Tibial nerve (tissue), 3 donors: ENCODE data around the gene ZNF485.

Source experiments
- CTCF ChIP-seq, 5 experiments: fragments of 200-600 bp in 3 of 5; fragments of 450-650 bp in 2 of 5; sonication (generic) in 3 of 5; IDR thresholded peaks; one replicate each; pipeline ENCODE4 v1.5.1; 2016 to 2019; ENCODE audit warnings: antibody characterized with exemption in 5 of 5, mild to moderate bottlenecking in 3 of 5, moderate library complexity in 2 of 5
- POLR2A ChIP-seq, 2 donors: fragments of 450-650 bp; IDR thresholded peaks; one replicate each; pipeline ENCODE4 v1.6.1; 2017; ENCODE audit warnings: antibody characterized with exemption in 2 of 2, mild to moderate bottlenecking in 2 of 2, moderate library complexity in 2 of 2

DNA sequence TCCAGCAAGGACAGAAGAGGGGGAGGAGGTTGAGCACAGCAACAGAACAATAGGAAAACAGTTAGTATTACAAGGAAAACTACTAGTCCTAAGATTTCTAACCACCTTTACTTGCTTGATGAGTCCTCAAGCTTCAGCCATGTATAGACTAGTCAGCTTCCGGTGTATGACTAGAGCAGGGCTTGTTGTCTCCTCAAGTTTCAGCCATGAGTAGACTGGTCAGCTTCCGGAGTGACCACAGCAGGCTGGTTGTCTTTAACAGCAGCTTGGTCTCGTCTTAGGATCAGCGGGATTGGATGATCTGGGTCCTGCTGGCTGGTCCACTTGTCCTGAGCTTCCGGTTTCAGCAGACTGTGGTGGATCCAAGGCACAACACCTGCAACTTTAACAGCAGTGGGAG lies 21.2 kb upstream of the ZNF485 start:
- no peak for TF ChIP-seq POLR2A (IDR thresholded peaks at IDR 0.05)
- no peak for TF ChIP-seq CTCF (IDR thresholded peaks at IDR 0.05)
